KBM-7 (cell line): ENCODE results near the gene C1QL3.

Experiments used
- DNase-seq: peaks from one replicate; pipeline ENCODE4 v3.0.0-alpha.2; 2015
- in situ Hi-C: fragments of 300-500 bp; cut with MboI; formaldehyde crosslinking; loops from 2 replicates; pipeline ENCODE4 v1.14.3; 2020; ENCODE audit warnings: low sequenced_read_pairs, low pct_unique_long_range_greater_than_20kb, mixed read lengths

Gene C1QL3

DNA sequence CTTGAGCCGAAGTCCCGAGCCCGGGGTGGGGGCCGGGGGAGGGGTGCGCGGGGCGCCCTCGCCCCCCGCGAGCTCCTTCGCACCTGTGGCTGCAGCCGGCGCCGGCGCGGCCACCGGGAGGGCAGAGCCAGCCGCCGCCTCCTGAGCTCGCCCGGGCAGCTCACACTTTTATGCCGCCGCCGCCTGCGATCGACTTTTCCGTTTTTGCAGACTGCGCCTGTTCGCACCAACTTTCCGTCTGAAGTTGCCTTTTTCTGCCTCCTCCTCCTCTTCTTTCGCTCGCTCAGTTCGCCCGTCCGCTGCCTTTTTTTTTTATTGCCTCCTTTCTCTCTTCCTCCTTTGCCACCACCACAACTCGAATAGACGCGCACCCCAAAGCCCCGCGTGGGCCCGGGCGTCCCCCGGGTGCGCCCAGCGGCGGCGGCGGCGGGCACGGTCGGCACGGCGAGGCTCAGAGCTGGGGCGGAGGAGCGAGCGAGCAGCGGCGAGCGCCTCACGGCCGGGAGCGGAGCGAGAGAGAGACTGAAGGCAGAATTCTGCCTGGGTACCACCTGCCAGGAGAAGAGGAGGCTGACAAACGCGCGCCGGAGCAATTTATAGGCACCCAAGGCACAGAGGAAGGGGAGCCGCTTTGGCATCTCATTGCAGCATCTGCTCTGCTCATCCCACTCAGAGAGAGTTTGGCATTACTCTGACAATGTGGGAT is at the start of gene C1QL3:
TSS of gene C1QL3 (minus strand) at position 569 of the 706 bp plus-strand sequence. CDS start 814 bp downstream, outside the sequence.
- in situ Hi-C loops = no loop called here
- no peak for DNase-seq

DNA sequence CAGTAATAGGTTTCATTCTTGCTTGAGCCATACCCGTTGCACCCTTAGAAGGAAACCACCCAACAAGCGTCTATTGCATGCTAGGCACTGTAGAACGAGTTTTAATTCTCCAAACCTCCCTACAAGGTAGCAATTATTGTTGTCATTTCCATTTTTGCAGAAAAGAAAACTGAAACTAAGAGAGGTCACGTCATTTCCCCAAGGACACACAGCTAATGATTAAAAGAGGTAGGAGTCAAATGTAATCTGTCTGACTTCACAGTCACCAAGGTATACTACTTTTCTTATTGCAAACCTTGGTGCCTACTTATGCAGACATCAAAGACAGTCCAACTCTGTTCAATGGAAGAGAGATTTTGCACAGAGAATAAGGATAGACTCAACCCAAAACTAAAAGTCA is 49.1 kb upstream of the C1QL3 start:
- DNase-seq = no peak
- in situ Hi-C loops = no loop called here

- peak; percentile 72 for DNase-seq
- in situ Hi-C loops = no loop called here
Observed at GRCh38 chr10:16566202-16566805, 44.6 kb upstream of the C1QL3 start.

DNA sequence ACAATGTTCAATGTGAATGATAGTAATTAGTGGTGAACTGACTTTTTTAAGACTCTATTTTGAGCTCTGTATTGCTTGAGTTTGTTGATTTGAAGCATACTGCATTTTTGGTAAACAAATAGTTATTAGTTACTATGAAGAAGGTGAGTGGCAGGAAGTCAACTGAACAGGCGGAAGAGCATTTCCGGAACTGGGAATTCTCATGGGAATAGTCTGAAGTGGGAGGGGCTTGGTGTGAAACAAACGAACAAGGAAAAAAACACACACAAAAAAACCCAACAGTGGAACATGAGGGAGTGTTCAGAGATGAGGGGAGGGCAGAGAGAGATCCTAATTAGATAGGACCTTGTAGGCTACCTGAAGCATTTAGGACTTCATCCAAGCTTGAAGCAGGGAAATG is 43.9 kb upstream of the C1QL3 start:
- no peak for DNase-seq
- in situ Hi-C loops = no loop called here

- DNase-seq = no peak
- in situ Hi-C loops = no loop called here
Observed at GRCh38 chr10:16562891-16563290, 41.2 kb upstream of the C1QL3 start.

GRCh38 chr10:16559236-16559773 is 37.6 kb upstream of the C1QL3 start:
- in situ Hi-C loops = no loop called here
- DNase-seq = no peak

GRCh38 chr10:16547973-16548372 is 26.3 kb upstream of the C1QL3 start:
- in situ Hi-C loops = no loop called here

DNA sequence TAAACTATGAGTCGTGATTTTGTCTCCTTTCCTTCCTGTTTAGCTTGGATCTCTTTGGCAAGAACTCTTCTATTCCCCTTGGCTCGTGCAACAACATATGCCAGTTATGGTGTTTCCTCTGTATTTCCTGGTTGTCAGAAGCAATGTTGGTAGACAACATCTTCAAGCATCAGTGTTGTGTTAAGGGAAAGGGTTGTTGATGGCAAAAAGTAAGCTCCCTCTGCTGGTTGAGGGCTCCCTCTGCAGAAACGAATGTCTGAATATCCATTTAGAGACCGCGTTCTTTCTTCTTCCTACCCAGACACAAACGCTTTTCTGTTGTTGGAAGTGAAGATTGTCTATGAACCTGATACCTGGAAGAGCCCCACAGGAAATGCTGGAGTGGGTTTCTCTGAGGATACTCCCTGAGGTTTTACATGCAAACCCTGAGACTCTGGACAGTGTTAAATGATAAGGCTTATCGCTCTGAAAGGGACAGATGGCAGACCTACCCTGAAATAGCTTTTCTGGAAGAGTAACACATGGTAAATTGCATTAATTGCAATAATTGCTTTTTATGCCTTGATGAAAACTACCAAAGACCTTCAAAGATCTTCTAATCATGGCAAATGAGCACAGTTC is 23.5 kb upstream of the C1QL3 start:
- peak; percentile 58 for DNase-seq
- in situ Hi-C loops = no loop called here

More at GRCh38 chr10:16547973-16548372, 26.3 kb upstream of the C1QL3 start:
- no peak for DNase-seq

GRCh38 chr10:16544591-16544990 is 22.9 kb upstream of the C1QL3 start:
- in situ Hi-C loops = no loop called here

GRCh38 chr10:16544099-16544498 is 22.4 kb upstream of the C1QL3 start:
- in situ Hi-C loops = no loop called here
- no peak for DNase-seq

More at GRCh38 chr10:16544591-16544990, 22.9 kb upstream of the C1QL3 start:
- DNase-seq = no peak

GRCh38 chr10:16536155-16536554 is 14.5 kb upstream of the C1QL3 start:
- in situ Hi-C loops = no loop called here
- DNase-seq = no peak

DNA sequence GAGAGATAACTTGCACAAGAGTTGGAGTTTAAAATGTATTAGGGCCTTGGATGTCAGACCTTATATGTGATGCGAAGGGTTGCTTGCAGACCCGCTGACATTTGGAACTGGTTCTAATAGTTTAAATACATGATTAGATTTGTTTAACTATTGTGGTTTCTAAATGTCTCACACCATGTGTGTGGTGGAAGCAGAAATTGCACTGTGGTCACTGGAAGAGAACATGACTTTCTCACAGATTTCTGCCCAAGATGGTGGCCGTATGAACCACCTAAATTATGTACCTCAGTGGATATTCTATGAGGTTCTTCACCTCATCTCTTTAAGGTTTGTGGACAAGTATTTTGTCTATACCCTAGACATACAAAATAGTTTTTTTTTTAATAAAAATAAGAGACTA is 8.2 kb upstream of the C1QL3 start:
- in situ Hi-C loops = no loop called here
- no peak for DNase-seq

- in situ Hi-C loops = no loop called here
- no peak for DNase-seq
Observed at GRCh38 chr10:16527452-16527851, 5.8 kb upstream of the C1QL3 start.

GRCh38 chr10:16520900-16521299 is 779 bp downstream of the C1QL3 start:
- in situ Hi-C loops = no loop called here
- no peak for DNase-seq

GRCh38 chr10:16519908-16520861 is 1.5 kb downstream of the C1QL3 start:
- DNase-seq = no peak
- in situ Hi-C loops = no loop called here

- in situ Hi-C loops = no loop called here
- DNase-seq = no peak
Observed at GRCh38 chr10:16519250-16519907, 2.3 kb downstream of the C1QL3 start.

DNA sequence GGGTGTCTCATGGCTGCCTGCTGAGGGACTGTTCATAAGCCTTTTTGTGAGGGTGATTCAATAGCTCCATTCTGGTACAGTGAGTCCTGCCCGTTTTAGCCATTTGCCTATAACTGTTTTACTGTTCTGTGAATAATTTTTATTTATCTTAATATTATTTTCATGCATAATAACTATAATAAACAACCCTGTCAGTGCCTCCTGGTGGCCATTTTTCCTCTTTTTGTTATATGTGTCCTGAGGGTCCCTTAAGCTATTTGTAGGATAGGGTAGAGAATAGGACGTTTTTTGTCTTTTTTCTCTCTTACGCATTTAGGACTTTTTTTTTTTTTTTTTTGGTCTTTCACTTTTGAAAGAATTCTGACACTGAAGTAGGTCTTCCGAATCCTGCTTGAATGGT is 2.9 kb downstream of the C1QL3 start:
- in situ Hi-C loops = no loop called here
- no peak for DNase-seq

DNA sequence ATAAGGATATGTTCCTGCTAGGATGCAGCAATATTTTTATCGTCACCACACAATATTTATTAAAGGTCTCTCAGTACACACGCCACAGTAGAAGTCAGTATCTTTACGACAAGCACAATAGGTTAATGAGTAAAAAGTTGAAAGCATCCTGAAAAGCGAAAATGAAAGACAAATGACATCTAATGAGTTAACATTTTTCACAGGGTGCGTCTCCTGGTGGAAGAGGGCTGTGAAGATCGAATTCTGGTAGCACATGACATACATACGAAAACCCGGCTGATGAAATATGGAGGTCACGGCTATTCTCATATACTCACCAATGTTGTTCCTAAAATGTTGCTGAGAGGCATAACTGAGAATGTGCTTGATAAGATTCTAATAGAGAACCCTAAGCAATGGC is 10.8 kb downstream of the C1QL3 start:
- in situ Hi-C loops = no loop called here
- no peak for DNase-seq

- DNase-seq = no peak
- in situ Hi-C loops = no loop called here
Observed at GRCh38 chr10:16509996-16510395, 11.7 kb downstream of the C1QL3 start.
